Activated T-helper 2 cell treated with anti-CD3 and anti-CD28 coated beads, Interferon-gamma antibody, Interleukin-2, Interleukin-4, amounts not matched to agents 10 μg/mL and 5 μg/mL and 100 μg/mL, durations not matched to agents 14 hours and 24 hours and 36 hours (primary cell): ENCODE results near the gene TEX22. TPM values are rescaled to one million over a fixed set of nuclear protein-coding genes. Genes with fewer than 3 reads are reported as not detected.

Experiments used
- DNase-seq: peaks from one replicate; pipeline ENCODE4 v3.0.0; 2021; ENCODE audit warnings: low spot score
- H3K27ac Mint-ChIP-seq: one replicate; pipeline ENCODE4 v1.8.0; 2021; ENCODE audit warnings: mixed read lengths
- H3K27me3 Mint-ChIP-seq: one replicate; pipeline ENCODE4 v1.8.0; 2021; ENCODE audit warnings: low read depth, mixed read lengths
- H3K36me3 Mint-ChIP-seq: one replicate; pipeline ENCODE4 v1.8.0; 2021; ENCODE audit warnings: low read depth, mixed read lengths
- H3K4me1 Mint-ChIP-seq: one replicate; pipeline ENCODE4 v1.8.0; 2021; ENCODE audit warnings: low read depth, mixed read lengths
- H3K4me3 Mint-ChIP-seq: one replicate; pipeline ENCODE4 v1.8.0; 2021; ENCODE audit warnings: low read depth, mild to moderate bottlenecking, moderate library complexity, mixed read lengths
- H3K9me3 Mint-ChIP-seq: one replicate; pipeline ENCODE4 v1.8.0; 2021; ENCODE audit warnings: mixed read lengths
- intact Hi-C: fragments of 100-400 bp; cut with micrococcal nuclease; formaldehyde crosslinking; loops from one replicate; pipeline ENCODE4 v1.15.1; 2023
- total RNA-seq: library from RNA; stranded (reverse); gene quantifications from 2 replicates; pipeline ENCODE4 v1.2.3, GENCODE V29; 2022

TEX22 gene
- total RNA-seq, 1 donor from 2014 or later, result 5.0 TPM

GRCh38 chr14:105460616-105461015 is 62.3 kb downstream of the TEX22 start:
- Mint-ChIP-seq H3K4me3 (no peak overlapping the region), H3K36me3 (peaks cover 9% of the 10 kb centered on the region), H3K27ac (no peak overlapping the region), H3K27me3 (no peaks in the 10 kb centered on the region), H3K9me3 (no peaks in the 10 kb centered on the region), H3K4me1 (no peaks in the 10 kb centered on the region)
- no peak for DNase-seq
- intact Hi-C loops, result no loop called here

- intact Hi-C loops, result no loop called here
- no peaks in the 10 kb centered on the region for H3K4me1 Mint-ChIP-seq
- no peak for DNase-seq
- no peak overlapping the region for H3K4me3 Mint-ChIP-seq
- no peaks in the 10 kb centered on the region for H3K9me3 Mint-ChIP-seq
- no peak overlapping the region for H3K27ac Mint-ChIP-seq
- no peaks in the 10 kb centered on the region for H3K27me3 Mint-ChIP-seq
- H3K36me3 Mint-ChIP-seq, result peaks cover 6% of the 10 kb centered on the region
Observed at GRCh38 chr14:105461903-105462302, 63.6 kb downstream of the TEX22 start.

Other genes starting within 250 kb of the TEX22 start
- gene JAG2, start 229.8 kb upstream of the TEX22 start, total RNA-seq, result 2.6 and 3.2 TPM in 2 replicates
- 7.7 and 10.4 TPM in 2 replicates for gene NUDT14, start 217.2 kb upstream of the TEX22 start, total RNA-seq
- gene BTBD6, start 150.0 kb upstream of the TEX22 start, total RNA-seq, result 38.4 and 38.6 TPM in 2 replicates
- 44.0 TPM in 2 replicates for gene BRF1, start 97.5 kb upstream of the TEX22 start, total RNA-seq
- gene PACS2, start 83.8 kb upstream of the TEX22 start, total RNA-seq, result 35.2 and 36.8 TPM in 2 replicates
- gene MTA1, start 21.3 kb downstream of the TEX22 start, total RNA-seq, result 170 and 172 TPM in 2 replicates
- gene CRIP2, start 76.3 kb downstream of the TEX22 start, total RNA-seq, result 0.16 and 0.55 TPM in 2 replicates
- 156 and 185 TPM in 2 replicates for gene CRIP1, start 88.3 kb downstream of the TEX22 start, total RNA-seq
- gene TEDC1, start 92.7 kb downstream of the TEX22 start, total RNA-seq, result 38.2 and 42.6 TPM in 2 replicates
- 8.2 and 9.6 TPM in 2 replicates for gene TMEM121, start 128.0 kb downstream of the TEX22 start, total RNA-seq